Aortic smooth muscle cell (primary cell): Measurements from ENCODE around the gene ACOX1. TPM values are rescaled to one million over a fixed set of nuclear protein-coding genes. Genes with fewer than 3 reads are reported as not detected.

ENCODE experiments used
- total RNA-seq: library from RNA; depleted of rRNA; stranded (reverse); fragments of >200 nt; gene quantifications from 2 replicates; pipeline ENCODE4 v1.2.3, GENCODE V29; 2014

Gene ACOX1
- total RNA-seq = 63.0 and 69.9 TPM in 2 replicates

DNA sequence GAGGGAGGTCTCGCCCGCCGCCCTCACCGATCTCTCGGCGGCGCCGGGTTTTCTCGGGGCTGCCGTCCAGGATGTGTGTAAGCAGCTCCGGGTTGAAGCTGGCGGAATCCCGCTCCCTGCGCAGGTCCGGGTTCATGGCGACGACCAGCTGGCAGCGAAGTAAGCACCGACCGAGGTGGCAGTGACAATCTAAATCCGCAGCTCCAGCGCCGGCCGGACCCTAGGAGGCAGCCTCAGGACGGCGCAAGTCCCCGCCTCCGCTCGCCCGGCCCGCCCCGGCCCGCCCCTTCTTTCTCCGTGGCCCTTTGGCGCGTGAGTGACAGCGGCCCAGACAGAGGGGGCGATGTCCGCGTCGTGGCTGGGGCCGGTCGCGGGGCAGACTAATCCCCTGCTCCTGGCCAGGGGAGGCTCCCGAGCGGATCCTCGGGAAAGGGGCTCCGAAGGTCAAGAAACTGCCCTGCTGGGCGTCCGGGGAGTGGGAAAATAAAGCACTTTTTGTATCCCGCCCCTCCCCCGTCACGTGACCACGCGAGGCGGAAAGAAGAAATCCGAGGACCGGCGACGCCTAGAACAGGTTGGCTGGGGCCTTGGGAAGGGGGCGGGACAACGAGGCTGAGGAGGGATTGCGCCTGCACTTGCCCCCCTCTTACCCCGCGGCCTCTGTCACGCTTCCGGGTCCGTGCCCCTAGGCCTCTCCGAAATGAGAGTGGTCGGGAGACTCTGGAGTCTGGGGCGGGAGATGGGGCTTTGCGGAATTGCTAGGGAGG lies at the start of gene ACOX1, which contains the start of gene TEN1:
Gene ACOX1 (minus strand): TSS at position 229 of the 767 bp plus-strand sequence. CDS start 93 bp downstream, at position 136.
Gene TEN1 (plus strand): TSS at position 303 of the 767 bp plus-strand sequence. CDS start 6,953 bp downstream, outside the sequence.

GRCh38 chr17:76027159-76027839 lies 48.3 kb upstream of the ACOX1 start, which contains the start of gene EVPL:
Gene EVPL (minus strand): TSS chr17:76027306. CDS start chr17:76027198, 108 bp downstream.

GRCh38 chr17:76000755-76001521 lies 22.0 kb upstream of the ACOX1 start, which contains the start of gene CDK3:
Gene CDK3 (plus strand): TSS chr17:76000855. CDS start chr17:76001426, 571 bp downstream.

DNA sequence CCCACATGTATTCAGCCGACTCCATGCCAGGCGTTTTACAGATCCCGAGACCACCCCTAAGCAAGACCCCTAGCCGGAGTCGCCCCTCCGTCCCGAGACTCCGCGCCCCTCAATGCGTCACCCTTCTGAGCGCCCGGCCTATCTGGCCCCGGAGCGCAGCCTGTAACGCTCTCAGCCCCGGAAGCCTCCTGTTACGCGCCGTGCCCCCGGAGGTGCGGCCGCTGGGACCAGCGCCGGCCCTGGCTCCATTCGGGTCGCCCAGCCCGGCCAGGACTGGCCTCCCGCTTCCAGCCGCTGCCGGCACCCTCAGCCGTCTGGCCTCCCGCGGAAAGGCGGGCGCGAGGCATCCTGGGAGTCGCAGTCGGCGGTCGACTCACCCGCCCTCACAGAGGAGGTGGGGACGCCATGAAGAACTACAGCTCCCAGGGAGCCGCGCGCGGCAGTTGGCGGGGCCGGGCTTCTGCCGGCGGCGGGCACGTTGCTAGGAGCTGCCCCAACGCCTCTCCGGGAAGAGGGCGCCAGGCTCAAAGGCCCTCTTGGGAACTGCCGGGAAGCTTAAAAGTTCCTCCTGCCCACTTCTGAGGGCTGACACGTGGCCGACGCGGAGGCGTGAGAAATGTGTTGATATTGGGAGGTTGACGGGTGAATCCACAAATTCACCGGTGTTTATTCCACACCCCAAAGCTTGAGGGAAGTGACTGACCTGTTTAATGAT lies 38.1 kb downstream of the ACOX1 start, which contains the start of gene FBF1:
Gene FBF1 (minus strand): TSS at position 316 of the 715 bp plus-strand sequence. CDS start 2,893 bp downstream, outside the sequence.

DNA sequence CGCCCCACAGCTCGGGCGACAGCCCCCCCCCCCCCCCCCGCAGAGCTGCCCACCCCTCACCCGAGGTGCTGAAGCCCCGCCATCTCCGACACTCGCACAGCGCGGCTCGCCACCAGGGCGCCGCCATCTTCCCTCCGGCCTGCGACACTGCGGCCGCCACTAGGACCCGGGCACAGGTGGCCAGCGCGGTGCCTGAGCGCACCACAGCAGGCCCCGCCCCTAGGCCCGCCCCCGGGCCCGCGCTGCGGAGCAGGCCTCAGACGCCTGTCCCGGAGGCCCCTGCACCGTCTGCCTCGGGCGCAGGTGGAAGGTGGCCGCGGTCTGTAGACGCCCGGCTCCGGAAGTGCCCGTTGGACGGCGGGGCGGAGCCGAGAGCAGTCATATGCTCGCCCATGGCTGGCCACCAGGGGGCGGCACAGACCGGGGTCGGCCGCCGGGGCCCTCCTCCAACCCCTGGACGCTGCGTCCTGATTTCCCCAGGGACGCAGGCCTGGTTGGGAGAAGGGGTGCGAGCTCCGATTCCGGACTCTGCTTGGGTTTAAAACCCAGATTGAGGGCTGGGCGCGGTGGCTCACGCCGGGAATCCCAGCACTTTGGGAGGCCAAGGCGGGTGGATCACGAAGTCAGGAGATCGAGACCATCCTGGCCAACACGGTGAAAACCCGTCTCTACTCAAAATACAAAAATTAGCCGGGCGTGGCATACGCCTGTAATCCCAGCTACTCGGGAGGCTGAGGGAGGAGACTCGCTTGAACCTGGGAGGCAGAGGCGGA lies 74.0 kb downstream of the ACOX1 start, which contains the start of gene MRPL38:
Gene MRPL38 (minus strand): TSS at position 136 of the 773 bp plus-strand sequence. CDS start 9 bp downstream, at position 127.

DNA sequence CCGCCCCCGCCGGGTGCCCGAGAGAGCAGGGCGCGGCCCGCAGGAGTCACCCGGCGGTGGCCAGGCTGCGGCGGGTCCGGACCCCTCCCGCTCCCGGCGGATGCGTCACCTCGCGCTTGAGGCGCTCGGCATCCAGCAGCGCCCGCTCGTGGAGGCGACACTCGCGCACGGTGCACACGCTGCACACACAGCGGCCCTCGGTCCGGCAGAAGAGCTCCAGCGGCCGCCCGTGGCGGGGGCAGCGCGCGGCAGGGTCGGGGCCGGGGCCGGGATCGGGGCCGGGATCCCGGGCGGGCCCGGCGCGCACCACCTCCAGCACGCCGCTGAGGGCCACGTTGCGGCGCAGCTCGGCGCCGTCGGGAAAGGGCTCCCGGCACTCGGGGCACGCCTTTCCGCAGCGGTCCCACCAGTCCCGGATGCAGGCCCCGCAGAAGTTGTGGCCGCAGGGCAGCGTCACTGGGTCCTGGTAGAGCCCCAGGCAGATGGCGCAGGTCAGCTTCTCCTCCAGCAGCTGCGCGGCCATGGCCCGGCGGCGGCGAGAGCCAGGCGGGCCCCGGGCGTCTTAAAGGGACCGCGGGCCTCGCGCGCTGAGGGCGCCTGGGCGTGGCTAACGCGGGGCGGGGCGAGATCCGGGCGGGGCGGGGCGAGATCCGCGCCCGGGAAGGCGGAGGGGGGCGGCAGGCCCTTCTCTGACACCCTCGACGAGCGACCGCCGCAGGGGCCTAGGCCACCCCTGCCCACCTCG lies 82.4 kb downstream of the ACOX1 start, which contains the start of gene TRIM65:
Gene TRIM65 (minus strand): TSS at position 537 of the 745 bp plus-strand sequence. CDS start 14 bp downstream, at position 523.

Other genes starting within 250 kb of the ACOX1 start
- gene GALK1, start 214.0 kb downstream of the ACOX1 start, total RNA-seq = 44.9 and 46.5 TPM in 2 replicates
- gene UNK, start 194.4 kb downstream of the ACOX1 start, total RNA-seq = 12.7 and 19.5 TPM in 2 replicates
- gene UNC13D, start 134.8 kb downstream of the ACOX1 start, total RNA-seq = 1.5 TPM in 2 replicates
- gene WBP2, start 123.8 kb downstream of the ACOX1 start, total RNA-seq = 33.2 and 41.2 TPM in 2 replicates
- 10.0 and 21.8 TPM in 2 replicates for gene TRIM47, start 100.6 kb downstream of the ACOX1 start, total RNA-seq
- gene TRIM65, start 82.2 kb downstream of the ACOX1 start, total RNA-seq = 8.5 and 10.8 TPM in 2 replicates
- gene MRPL38, start 74.3 kb downstream of the ACOX1 start, total RNA-seq = 20.4 and 24.0 TPM in 2 replicates
- gene FBF1, start 38.1 kb downstream of the ACOX1 start, total RNA-seq = 10.8 and 13.3 TPM in 2 replicates
- 17.3 and 18.3 TPM in 2 replicates for gene TEN1, start 74 bp upstream of the ACOX1 start, total RNA-seq
- 0.92 and 0.99 TPM in 2 replicates for gene CDK3, start 21.7 kb upstream of the ACOX1 start, total RNA-seq
- gene EVPL, start 48.1 kb upstream of the ACOX1 start, total RNA-seq = not detected in 2 replicates
- 29.2 and 38.6 TPM in 2 replicates for gene SRP68, start 93.4 kb upstream of the ACOX1 start, total RNA-seq
- not detected in 2 replicates for gene GALR2, start 95.6 kb upstream of the ACOX1 start, total RNA-seq
- not detected in 2 replicates for gene ZACN, start 100.0 kb upstream of the ACOX1 start, total RNA-seq
- gene EXOC7, start 124.6 kb upstream of the ACOX1 start, total RNA-seq = 98.9 and 104 TPM in 2 replicates
- not detected in 2 replicates for gene FOXJ1, start 162.1 kb upstream of the ACOX1 start, total RNA-seq